CD4-positive, alpha-beta T cell (primary cell): ENCODE measurements around the gene ANO5. TPM values are rescaled to one million over a fixed set of nuclear protein-coding genes. Genes with fewer than 3 reads are reported as not detected.

Experiments used
- ATAC-seq: fragments of 200-7000 bp; cut with Tn5 transposase; one replicate; pipeline ENCODE4 v1.10.0; 2022; ENCODE audit warnings: mild to moderate bottlenecking; ENCODE audit not compliant: poor library complexity
- CTCF ChIA-PET: fragments of 350-600 bp; sonication (Branson Sonifier 250); formaldehyde crosslinking; loops from one replicate; lab custom pipeline; 2021; ENCODE audit warnings: antibody characterized with exemption, inconsistent platforms; lab: Charles Lee
- POLR2A ChIA-PET: fragments of 350-600 bp; sonication (Branson Sonifier 250); formaldehyde crosslinking; loops from one replicate; lab custom pipeline; 2021; ENCODE audit warnings: antibody characterized with exemption, inconsistent platforms; lab: Charles Lee
- DNase-seq, 14 experiments: peaks; one replicate each; pipeline ENCODE4 v3.0.0-alpha.2; 2013 to 2020; ENCODE audit warnings: mixed read lengths in 2 of 14
- H3K27ac ChIP-seq, 2 donors: one replicate each; pipeline versions ENCODE4 v1.5.1 to v1.7.0; 2013; ENCODE audit warnings: low read length in 2 of 2, low read depth in 1 of 2, mild to moderate bottlenecking in 1 of 2
- H3K27me3 ChIP-seq, 2 experiments: 1 replicate in 1 of 2; 2 replicates in 1 of 2; pipeline versions ENCODE4 v1.6.1 to v1.7.0; 2013; ENCODE audit warnings: low read length in 2 of 2, control low read depth in 1 of 2, mild to moderate bottlenecking in 1 of 2, moderate library complexity in 1 of 2; ENCODE audit not compliant: insufficient read depth in 2 of 2, control insufficient read depth in 1 of 2
- H3K36me3 ChIP-seq: one replicate; pipeline ENCODE4 v1.6.1; 2013; ENCODE audit warnings: low read length, control low read depth; ENCODE audit not compliant: insufficient read depth
- H3K4me1 ChIP-seq: one replicate; pipeline ENCODE4 v1.6.1; 2013; ENCODE audit warnings: low read length, control low read depth; ENCODE audit not compliant: insufficient read depth
- H3K4me3 ChIP-seq: one replicate; pipeline ENCODE4 v1.5.1; 2013; ENCODE audit warnings: mild to moderate bottlenecking, low read length, moderate library complexity
- H3K9me3 ChIP-seq, 2 experiments: 1 replicate in 1 of 2; 2 replicates in 1 of 2; pipeline versions ENCODE4 v1.6.1 to v1.7.0; 2013; ENCODE audit warnings: low read length in 2 of 2, mild to moderate bottlenecking in 2 of 2, control low read depth in 1 of 2, moderate library complexity in 1 of 2; ENCODE audit not compliant: control insufficient read depth in 1 of 2, insufficient read depth in 1 of 2
- H3K27ac Mint-ChIP-seq: one replicate; pipeline ENCODE4 v1.8.0; 2020; ENCODE audit warnings: mixed read lengths
- H3K27me3 Mint-ChIP-seq: one replicate; pipeline ENCODE4 v1.8.0; 2021; ENCODE audit warnings: mixed read lengths
- H3K36me3 Mint-ChIP-seq: one replicate; pipeline ENCODE4 v1.8.0; 2021; ENCODE audit warnings: low read depth, mixed read lengths
- H3K4me1 Mint-ChIP-seq: one replicate; pipeline ENCODE4 v1.8.0; 2021; ENCODE audit warnings: low read depth, mixed read lengths
- H3K4me3 Mint-ChIP-seq: one replicate; pipeline ENCODE4 v1.8.0; 2020; ENCODE audit warnings: mild to moderate bottlenecking, mixed read lengths
- H3K9me3 Mint-ChIP-seq: one replicate; pipeline ENCODE4 v1.8.0; 2020; ENCODE audit warnings: mixed read lengths
- CTCF ChIP-seq: fragments of 200-600 bp; IDR thresholded peaks from one replicate; pipeline ENCODE4 v1.8.0; 2022; ENCODE audit warnings: antibody characterized with exemption, mild to moderate bottlenecking
- intact Hi-C, 2 experiments: fragments of 100-400 bp; cut with DNase I in 1 of 2; cut with micrococcal nuclease in 1 of 2; formaldehyde crosslinking; loops; one replicate each; pipeline versions ENCODE4 v1.15.1 to v1.9.0; 2023 to 2025; cut with DNase I, micrococcal nuclease
- total RNA-seq, 174 experiments: library from RNA in 2 of 174; stranded (reverse) in 2 of 174; gene quantifications; one replicate each; pipeline ENCODE4 v1.2.3 and lab custom pipeline; 2021 to 2026

Gene ANO5
- total RNA-seq, 2 experiments from 2014 or later: not detected

- ChIA-PET POLR2A (no interaction called here), CTCF (no interaction called here)
- Mint-ChIP-seq H3K9me3 (no peaks in the 10 kb centered on the region), H3K27me3 (no peaks in the 10 kb centered on the region), H3K27ac (no peak overlapping the region), H3K4me1 (no peaks in the 10 kb centered on the region), H3K36me3 (no peaks in the 10 kb centered on the region), H3K4me3 (no peak overlapping the region)
- no peak for TF ChIP-seq CTCF
- ATAC-seq: no peak
- Histone ChIP-seq H3K27me3 (no peaks in the 10 kb centered on the region), H3K4me3 (no peak overlapping the region), H3K36me3 (no peaks in the 10 kb centered on the region), H3K4me1 (no peaks in the 10 kb centered on the region), H3K9me3 (no peaks in the 10 kb centered on the region), H3K27ac (no peak overlapping the region)
- intact Hi-C loops: no loop called here
- no peak for DNase-seq
Measured at GRCh38 chr11:22234743-22235142, 41.9 kb downstream of the ANO5 start.

GRCh38 chr11:22244986-22245592, 52.2 kb downstream of the ANO5 start:
- no peaks in the 10 kb centered on the region for H3K36me3 ChIP-seq
- H3K9me3 ChIP-seq: no peaks in the 10 kb centered on the region
- no peaks in the 10 kb centered on the region for H3K4me1 ChIP-seq
- no peak overlapping the region for H3K27ac ChIP-seq
- DNase-seq (peak in 5 of 14 experiments; percentile 0 to 31 (median 15)), ATAC-seq (peak; percentile 46)
- H3K4me3 ChIP-seq: no peak overlapping the region
- peak; percentile 58 for TF ChIP-seq CTCF
- Mint-ChIP-seq H3K4me3 (no peak overlapping the region), H3K27me3 (peaks cover 22% of the 10 kb centered on the region), H3K27ac (no peak overlapping the region), H3K4me1 (no peaks in the 10 kb centered on the region), H3K36me3 (no peaks in the 10 kb centered on the region), H3K9me3 (no peaks in the 10 kb centered on the region)
- ChIA-PET POLR2A (no interaction called here), CTCF (no interaction called here)
- no peaks in the 10 kb centered on the region for H3K27me3 ChIP-seq
- intact Hi-C loops: loop anchor here (1.0 to 5.0 kb wide), 2 partner anchors 542 kb away; no protein-coding TSS in a partner anchor

GRCh38 chr11:22246992-22247391, 54.1 kb downstream of the ANO5 start:
- Mint-ChIP-seq H3K4me3 (no peak overlapping the region), H3K36me3 (no peaks in the 10 kb centered on the region), H3K27me3 (peaks cover 22% of the 10 kb centered on the region), H3K27ac (no peak overlapping the region), H3K9me3 (no peaks in the 10 kb centered on the region), H3K4me1 (no peaks in the 10 kb centered on the region)
- ATAC-seq: no peak
- no peaks in the 10 kb centered on the region for H3K4me1 ChIP-seq
- H3K36me3 ChIP-seq: no peaks in the 10 kb centered on the region
- H3K27me3 ChIP-seq: no peaks in the 10 kb centered on the region
- H3K9me3 ChIP-seq: no peaks in the 10 kb centered on the region
- H3K27ac ChIP-seq: no peak overlapping the region
- DNase-seq: no peak
- intact Hi-C loops: no loop called here
- H3K4me3 ChIP-seq: no peak overlapping the region
- no peak for TF ChIP-seq CTCF
- CTCF ChIA-PET: no interaction called here
- POLR2A ChIA-PET: no interaction called here
